GM23338 (cell line): Measurements from ENCODE around the gene LAMTOR4.

ENCODE experiments used
- CREB1 ChIP-seq: fragments of 250-450 bp; sonication (Bioruptor Pico); IDR thresholded peaks from 2 replicates; pipeline ENCODE4 v1.5.0; 2020; ENCODE audit warnings: low read depth, mild to moderate bottlenecking, moderate library complexity
- CTCF ChIP-seq, 2 experiments: fragments of 200-600 bp in 1 of 2; sonication (generic) in 1 of 2; conservative IDR thresholded peaks; 2 replicates each; pipeline versions ENCODE4 v1.5.1 to v1.6.1; 2016 to 2017; ENCODE audit warnings: antibody characterized with exemption in 2 of 2, low read depth in 2 of 2, mild to moderate bottlenecking in 2 of 2, moderate library complexity in 1 of 2
- EZH2phosphoT487 ChIP-seq: fragments of 200-600 bp; sonication (generic); IDR thresholded peaks from one replicate; pipeline ENCODE4 v1.8.1; 2018; ENCODE audit warnings: antibody characterized with exemption; ENCODE audit not compliant: unreplicated experiment
- POLR2AphosphoS5 ChIP-seq: IDR thresholded peaks from 2 replicates; pipeline ENCODE4 v1.6.1; 2016; ENCODE audit warnings: antibody characterized with exemption, low read depth
- REST ChIP-seq: IDR thresholded peaks from one replicate; pipeline ENCODE4 v1.6.1; 2018; ENCODE audit warnings: antibody characterized with exemption; ENCODE audit not compliant: unreplicated experiment

- TF ChIP-seq CTCF (conservative IDR thresholded peaks at IDR 0.05; ENCODE audit: low read depth in 2 of 2) (no peak), CREB1 (CRISPR knock-in tag) (no peak), REST (no peak), EZH2phosphoT487 (no peak), POLR2AphosphoS5 (no peak)
Observed at GRCh38 chr7:100169147-100169850, 20.6 kb downstream of the LAMTOR4 start.
